HG03558 (cell line): ENCODE measurements around the gene ESYT1.
"Not testable (repeated sequence)": the region's sequence is repeated elsewhere in the genome, so short reads cannot be mapped to it uniquely, and the experiment has no call there.

ENCODE experiments used
- ATAC-seq: cut with Tn5 transposase; IDR thresholded peaks from one replicate; pipeline ENCODE4 v1.9.1; 2021; ENCODE audit warnings: moderate number of reproducible peaks; ENCODE audit not compliant: unreplicated experiment; ENCODE audit errors: extremely low read depth

ESYT1 gene

DNA sequence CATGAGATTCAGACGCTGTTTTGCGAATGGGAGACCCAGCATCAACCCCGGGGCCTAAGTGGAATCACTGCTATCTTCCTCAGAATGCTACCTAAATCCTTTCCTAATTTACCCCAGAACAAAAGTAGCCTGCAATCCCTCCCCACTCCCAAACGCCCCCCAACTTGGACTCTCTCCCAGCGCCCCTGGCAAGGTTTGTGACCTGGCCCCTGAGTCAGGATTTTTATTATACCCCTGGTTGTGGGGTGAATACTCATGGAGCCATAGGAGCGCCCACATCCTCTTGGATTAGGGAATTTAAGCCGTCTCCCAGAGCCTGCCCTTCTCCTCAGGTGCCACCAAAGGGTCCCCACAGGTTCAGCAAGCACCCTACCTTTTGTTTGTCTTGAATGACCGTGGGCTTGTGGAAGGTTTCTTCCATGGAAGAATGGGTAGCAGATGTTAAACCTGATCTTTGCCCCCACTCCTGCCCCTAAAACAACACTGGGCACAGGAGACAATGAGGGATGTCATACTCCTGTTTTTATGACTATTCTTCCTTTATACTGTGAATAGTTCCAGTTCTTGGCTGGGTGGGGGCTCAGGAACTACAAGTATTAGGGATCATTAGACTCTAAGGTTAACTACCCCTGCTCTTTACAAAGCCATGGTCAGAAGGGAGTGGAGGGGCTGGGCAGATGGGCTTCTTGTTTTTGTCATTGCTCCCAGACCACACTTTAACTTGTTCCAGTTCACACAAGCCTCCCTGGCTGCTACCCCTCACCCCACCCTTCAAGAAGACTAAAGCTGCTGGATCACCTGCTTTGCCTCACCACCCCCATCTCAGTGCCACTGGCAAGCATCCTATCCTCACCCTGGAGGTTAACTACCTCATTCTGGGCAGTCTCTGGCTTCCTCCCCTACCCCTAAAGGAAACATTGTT lies 24.9 kb downstream of the ESYT1 start:
- no peak for ATAC-seq

- ATAC-seq: no peak
Observed at GRCh38 chr12:56153678-56154065, 25.6 kb downstream of the ESYT1 start.

GRCh38 chr12:56154246-56154771 lies 26.2 kb downstream of the ESYT1 start:
- no peak for ATAC-seq

DNA sequence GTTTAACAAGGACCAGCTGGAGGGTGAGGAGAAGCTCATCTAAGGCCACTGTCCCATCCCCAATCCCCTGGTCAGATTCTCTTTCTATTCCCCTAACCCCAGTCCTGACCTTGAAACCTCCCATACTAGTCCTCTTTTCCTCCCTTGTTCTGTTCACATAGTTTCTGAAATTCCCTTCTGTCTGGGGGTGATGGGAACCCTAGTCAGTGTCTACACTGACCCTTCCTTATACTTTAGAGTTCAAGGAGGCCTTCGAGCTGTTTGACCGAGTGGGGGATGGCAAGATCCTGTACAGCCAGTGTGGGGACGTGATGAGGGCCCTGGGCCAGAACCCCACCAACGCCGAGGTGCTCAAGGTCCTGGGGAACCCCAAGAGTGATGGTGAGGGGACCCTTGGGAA lies 26.8 kb downstream of the ESYT1 start:
- no peak for ATAC-seq

DNA sequence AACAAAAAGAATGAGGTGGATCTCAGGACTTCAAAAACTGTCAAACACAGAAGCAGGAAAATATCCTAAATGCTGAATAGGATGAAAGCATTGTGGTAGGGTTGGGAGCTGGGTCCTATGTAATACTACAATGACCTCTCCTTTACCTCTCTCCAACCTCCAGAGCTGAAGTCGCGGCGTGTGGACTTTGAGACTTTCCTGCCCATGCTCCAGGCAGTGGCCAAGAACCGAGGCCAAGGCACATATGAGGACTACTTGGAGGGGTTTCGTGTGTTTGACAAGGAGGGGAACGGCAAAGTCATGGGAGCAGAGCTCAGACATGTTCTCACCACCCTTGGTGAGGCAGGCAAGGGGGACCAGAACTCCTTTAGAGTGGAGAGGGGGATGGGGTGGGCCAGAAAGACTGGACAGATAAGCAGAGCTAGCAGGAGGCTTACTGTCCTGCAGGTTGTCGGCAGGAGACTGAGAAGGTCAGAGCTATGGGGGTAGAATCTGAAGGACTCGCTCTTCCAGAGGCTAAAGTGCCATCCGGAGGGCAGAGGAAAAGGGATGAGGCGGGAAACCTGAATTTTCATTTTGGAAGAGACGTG lies 27.3 kb downstream of the ESYT1 start:
- ATAC-seq: no peak

GRCh38 chr12:56156464-56157200 lies 28.6 kb downstream of the ESYT1 start:
- ATAC-seq: not testable (repeated sequence)

- ATAC-seq: no peak
Observed at GRCh38 chr12:56157201-56158028, 29.3 kb downstream of the ESYT1 start.

GRCh38 chr12:56158029-56158925 lies 30.2 kb downstream of the ESYT1 start, which contains the start of gene MYL6:
TSS of gene MYL6 (plus strand) at chr12:56158359. CDS start at chr12:56158402, 43 bp downstream.
- ATAC-seq: peak; percentile 61

DNA sequence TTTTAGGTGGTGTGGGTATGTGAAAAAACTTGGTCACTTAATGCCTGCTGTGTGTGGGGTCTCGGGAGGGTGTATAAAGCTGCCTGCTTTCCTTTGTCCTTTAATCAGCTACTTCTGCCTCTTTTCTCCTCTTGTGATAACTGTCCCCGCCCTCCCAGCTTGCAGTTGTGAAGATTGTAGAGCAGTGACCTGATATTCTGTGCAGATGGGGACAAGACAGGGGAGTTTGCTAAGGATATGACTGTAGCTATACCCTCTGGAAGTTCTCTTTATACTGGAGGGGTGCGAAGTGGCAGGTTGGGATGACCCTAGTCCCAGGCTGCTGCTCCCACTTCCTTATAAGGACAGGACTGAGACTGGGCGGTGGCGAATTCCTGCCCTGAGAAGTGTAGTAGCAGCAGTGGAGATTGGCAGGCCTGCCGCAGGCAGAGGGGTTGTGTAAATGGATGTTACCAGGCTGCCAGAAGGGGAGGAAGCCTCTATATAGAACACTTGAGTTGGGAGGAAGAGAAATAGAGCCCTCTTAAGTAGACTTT lies 30.9 kb downstream of the ESYT1 start:
- no peak for ATAC-seq

- no peak for ATAC-seq
Observed at GRCh38 chr12:56159482-56160192, 31.6 kb downstream of the ESYT1 start.

- no peak for ATAC-seq
Observed at GRCh38 chr12:56160193-56160763, 32.2 kb downstream of the ESYT1 start.

GRCh38 chr12:56160894-56161689 lies 33.0 kb downstream of the ESYT1 start:
- no peak for ATAC-seq

- no peak for ATAC-seq
Observed at GRCh38 chr12:56161690-56162351, 33.8 kb downstream of the ESYT1 start.

- ATAC-seq: no peak
Observed at GRCh38 chr12:56162468-56163290, 34.6 kb downstream of the ESYT1 start.

DNA sequence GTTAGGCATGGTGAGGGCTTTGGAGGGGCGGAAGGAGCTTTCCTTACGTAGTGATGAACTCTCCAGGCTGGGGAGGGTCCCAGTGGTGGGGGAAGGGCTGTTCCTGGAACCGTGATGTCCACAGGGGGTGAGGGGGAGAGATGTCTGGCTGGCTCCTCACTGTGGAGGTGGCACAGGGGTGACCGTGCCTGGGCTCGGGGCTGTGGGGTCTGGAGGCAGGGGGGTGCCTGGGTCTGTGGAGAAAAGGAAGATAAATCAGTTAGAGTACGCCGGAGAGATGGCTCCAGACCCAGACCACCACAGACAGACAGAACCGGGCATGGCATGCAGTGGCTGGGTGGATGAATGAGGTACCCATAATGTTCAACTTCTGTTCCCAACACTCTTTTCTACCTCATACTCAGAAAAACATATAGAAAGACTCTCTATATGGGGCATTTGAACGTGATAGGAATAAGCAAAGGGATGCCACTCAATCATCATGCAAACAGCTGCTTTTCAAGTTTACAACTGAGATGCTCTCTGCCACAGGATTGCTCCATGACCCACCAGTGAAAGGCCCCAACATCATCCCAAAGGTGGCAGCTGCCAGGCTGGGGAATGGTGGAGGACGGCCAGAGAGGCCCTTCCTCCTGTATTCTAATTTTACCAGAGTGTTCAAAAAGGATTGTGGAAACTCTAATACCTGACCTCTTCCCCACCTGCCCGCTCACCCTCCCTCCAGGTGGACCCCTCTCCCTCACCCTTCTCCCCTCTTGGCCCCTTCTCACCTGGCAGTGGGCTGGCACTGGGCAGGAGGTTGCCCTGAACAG lies 35.7 kb downstream of the ESYT1 start:
- no peak for ATAC-seq
